ENCODE measurements around the gene KCNMA1. TPM values are rescaled to one million over a fixed set of nuclear protein-coding genes. Genes with fewer than 3 reads are reported as not detected.

KCNMA1 gene
- total and polyA plus RNA-seq, 10 of the 15 experiments (the other 5 are each of a cell fraction or from before 2014, with no cell fraction given): 8.5 to 77.0 (median 21.3) TPM

DNA sequence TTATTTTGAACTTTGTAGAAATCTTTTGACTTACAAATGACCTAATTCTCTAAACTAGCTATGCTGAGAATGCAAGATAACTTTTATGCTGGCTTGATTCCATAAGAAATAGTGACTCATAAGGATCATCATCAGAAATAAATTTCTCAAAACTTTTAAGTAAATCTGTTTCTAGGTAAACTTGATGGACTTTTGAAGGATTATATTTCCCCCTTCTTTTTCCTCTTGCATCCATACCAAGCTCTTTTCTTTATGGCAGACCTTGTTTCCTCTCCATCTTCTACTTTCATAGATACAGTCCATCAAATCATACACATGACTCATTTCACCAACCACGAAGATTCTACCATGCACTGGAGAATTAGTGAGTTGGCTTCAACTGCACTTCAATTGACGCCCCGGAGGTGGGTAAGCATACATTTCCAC lies 336.3 kb downstream of the KCNMA1 start (continued):
- TF ChIP-seq, protein P1, sequence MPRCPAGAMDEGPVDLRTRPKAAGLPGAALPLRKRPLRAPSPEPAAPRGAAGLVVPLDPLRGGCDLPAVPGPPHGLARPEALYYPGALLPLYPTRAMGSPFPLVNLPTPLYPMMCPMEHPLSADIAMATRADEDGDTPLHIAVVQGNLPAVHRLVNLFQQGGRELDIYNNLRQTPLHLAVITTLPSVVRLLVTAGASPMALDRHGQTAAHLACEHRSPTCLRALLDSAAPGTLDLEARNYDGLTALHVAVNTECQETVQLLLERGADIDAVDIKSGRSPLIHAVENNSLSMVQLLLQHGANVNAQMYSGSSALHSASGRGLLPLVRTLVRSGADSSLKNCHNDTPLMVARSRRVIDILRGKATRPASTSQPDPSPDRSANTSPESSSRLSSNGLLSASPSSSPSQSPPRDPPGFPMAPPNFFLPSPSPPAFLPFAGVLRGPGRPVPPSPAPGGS (IDR thresholded peaks at IDR 0.05; ENCODE audit: borderline replicate concordance, insufficient read depth, low read depth, low read length, poor library complexity, severe bottlenecking): no peak
- TF ChIP-seq, protein P2, sequence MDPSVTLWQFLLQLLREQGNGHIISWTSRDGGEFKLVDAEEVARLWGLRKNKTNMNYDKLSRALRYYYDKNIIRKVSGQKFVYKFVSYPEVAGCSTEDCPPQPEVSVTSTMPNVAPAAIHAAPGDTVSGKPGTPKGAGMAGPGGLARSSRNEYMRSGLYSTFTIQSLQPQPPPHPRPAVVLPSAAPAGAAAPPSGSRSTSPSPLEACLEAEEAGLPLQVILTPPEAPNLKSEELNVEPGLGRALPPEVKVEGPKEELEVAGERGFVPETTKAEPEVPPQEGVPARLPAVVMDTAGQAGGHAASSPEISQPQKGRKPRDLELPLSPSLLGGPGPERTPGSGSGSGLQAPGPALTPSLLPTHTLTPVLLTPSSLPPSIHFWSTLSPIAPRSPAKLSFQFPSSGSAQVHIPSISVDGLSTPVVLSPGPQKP (IDR thresholded peaks at IDR 0.05; ENCODE audit: low read depth, low read length): no peak
- no peak for TF ChIP-seq JUNB (IDR thresholded peaks at IDR 0.05)

DNA sequence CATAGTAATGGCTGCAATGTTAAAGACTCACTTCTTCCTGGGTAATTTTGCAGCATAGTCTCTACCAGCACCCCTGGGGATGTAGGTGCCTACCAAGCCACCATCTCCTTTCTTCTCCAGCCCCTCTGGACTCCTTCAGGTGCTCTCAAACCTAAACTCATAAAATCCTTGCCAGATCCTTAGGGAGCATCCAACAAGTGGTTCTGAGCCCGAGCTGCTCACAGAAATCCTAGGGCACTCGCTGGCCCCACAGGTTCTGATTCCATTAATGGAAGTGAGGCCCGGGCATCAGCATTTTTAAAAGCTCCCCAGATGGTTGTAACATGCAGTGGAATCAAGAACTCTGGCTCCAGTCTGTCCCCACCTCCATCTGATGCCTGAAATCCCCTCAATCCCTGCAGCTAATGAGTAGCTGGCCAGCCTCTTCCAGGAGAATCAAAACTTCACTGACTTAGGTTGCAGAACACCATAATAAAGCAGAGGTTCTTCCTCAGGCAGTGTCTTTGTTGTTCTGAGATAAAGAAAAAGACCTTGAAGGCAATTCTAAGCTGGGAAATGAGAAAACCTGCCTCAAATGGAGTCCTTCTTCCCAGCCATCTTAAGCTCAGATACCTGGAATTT lies 336.8 kb downstream of the KCNMA1 start:
- H3K4me3 ChIP-seq: no peak overlapping the region
- no peak for FAIRE-seq
- intact Hi-C loops (cut with micrococcal nuclease; ENCODE audit: unreplicated experiment) (no loop called here), in situ Hi-C loops (cut with MboI) (no loop called here)
- no peaks in the 10 kb centered on the region for H3K27me3 ChIP-seq (replicated peaks in 1 of 2; ENCODE audit: control insufficient read depth in 2 of 2, insufficient read depth in 2 of 2, low read length in 1 of 2)
- no peak for DNase-seq (ENCODE audit: low read depth, low spot score)
- ChIA-PET CTCF (interaction anchor here (1.0 kb wide), 1 partner anchor 338 kb away, joined by 4 read pairs; no protein-coding TSS in a partner anchor), SMC1A (ENCODE audit: uncharacterized antibody, unreplicated experiment) (interaction anchor here (1.0 to 1.9 kb wide), 2 partner anchors 10 to 13 kb away, joined by 4 to 6 read pairs; no protein-coding TSS in a partner anchor), RAD21 (ENCODE audit: unreplicated experiment) (interaction anchor here (1.1 kb wide), 1 partner anchor 126 kb away, joined by 3 read pairs; no protein-coding TSS in a partner anchor), POLR2A (no interaction called here)
- WGBS (ENCODE audit: insufficient coverage, insufficient replicate concordance, low lambda C conversion rate, missing lambda C conversion rate): 0% methylated on average over 3 of the region's 3 CpGs
- H3K9me3 ChIP-seq (replicated peaks; ENCODE audit: control insufficient read depth, insufficient read depth, low read length): no peaks in the 10 kb centered on the region; the same call in 2 of the 3 replicates
- no TSS peak for BruUV-seq (replicated peaks)
- H2AFZ ChIP-seq (ENCODE audit: control insufficient read depth, low read depth, low read length): no peak overlapping the region
- H3K4me2 ChIP-seq (ENCODE audit: control insufficient read depth, insufficient read depth): no peak overlapping the region
- H3K27ac ChIP-seq (ENCODE audit: control insufficient read depth, insufficient read depth): no peak overlapping the region
- H3K4me1 ChIP-seq (ENCODE audit: control insufficient read depth, insufficient read depth, low read length): no peaks in the 10 kb centered on the region
- H3K79me2 ChIP-seq (ENCODE audit: control insufficient read depth, insufficient read depth, low read length): no peaks in the 10 kb centered on the region
- no peak for ATAC-seq
- no peaks in the 10 kb centered on the region for H3K36me3 ChIP-seq (ENCODE audit: control insufficient read depth in 2 of 2, insufficient read depth in 2 of 2, low read length in 1 of 2)
- no peaks in the 10 kb centered on the region for H4K20me1 ChIP-seq (ENCODE audit: control insufficient read depth, insufficient read depth)
- H3K9ac ChIP-seq (ENCODE audit: control insufficient read depth, insufficient read depth, low read length): no peak overlapping the region
- TF ChIP-seq EP300 (IDR thresholded peaks at IDR 0.05; ENCODE audit: borderline replicate concordance in 1 of 2, control insufficient read depth in 1 of 2, low read depth in 2 of 2, low read length in 2 of 2): no peak
- no peak for TF ChIP-seq SIN3A (IDR thresholded peaks at IDR 0.05; ENCODE audit: low read depth, low read length)
- no peak for TF ChIP-seq TAF1 (IDR thresholded peaks at IDR 0.05; ENCODE audit: borderline replicate concordance, low read depth, low read length)
- no peak for TF ChIP-seq CEBPB (IDR thresholded peaks at IDR 0.05; ENCODE audit: borderline replicate concordance in 1 of 2, low read depth in 2 of 2, low read length in 2 of 2)
- TF ChIP-seq SRF (IDR thresholded peaks at IDR 0.05; ENCODE audit: low read depth in 2 of 2, low read length in 2 of 2): no peak
- TF ChIP-seq, protein P3, sequence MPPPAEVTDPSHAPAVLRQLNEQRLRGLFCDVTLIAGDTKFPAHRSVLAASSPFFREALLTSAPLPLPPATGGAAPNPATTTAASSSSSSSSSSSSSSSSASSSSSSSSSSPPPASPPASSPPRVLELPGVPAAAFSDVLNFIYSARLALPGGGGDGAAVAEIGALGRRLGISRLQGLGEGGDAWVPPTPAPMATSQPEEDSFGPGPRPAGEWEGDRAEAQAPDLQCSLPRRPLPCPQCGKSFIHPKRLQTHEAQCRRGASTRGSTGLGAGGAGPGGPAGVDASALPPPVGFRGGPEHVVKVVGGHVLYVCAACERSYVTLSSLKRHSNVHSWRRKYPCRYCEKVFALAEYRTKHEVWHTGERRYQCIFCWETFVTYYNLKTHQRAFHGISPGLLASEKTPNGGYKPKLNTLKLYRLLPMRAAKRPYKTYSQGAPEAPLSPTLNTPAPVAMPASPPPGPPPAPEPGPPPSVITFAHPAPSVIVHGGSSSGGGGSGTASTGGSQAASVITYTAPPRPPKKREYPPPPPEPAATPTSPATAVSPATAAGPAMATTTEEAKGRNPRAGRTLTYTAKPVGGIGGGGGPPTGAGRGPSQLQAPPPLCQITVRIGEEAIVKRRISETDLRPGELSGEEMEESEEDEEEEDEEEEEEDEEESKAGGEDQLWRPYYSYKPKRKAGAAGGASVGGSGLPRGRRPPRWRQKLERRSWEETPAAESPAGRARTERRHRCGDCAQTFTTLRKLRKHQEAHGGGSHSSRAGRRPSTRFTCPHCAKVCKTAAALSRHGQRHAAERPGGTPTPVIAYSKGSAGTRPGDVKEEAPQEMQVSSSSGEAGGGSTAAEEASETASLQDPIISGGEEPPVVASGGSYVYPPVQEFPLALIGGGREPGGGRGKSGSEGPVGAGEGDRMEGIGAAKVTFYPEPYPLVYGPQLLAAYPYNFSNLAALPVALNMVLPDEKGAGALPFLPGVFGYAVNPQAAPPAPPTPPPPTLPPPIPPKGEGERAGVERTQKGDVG (CRISPR knock-in tag; IDR thresholded peaks at IDR 0.05): no peak
- TF ChIP-seq ZNF384 (IDR thresholded peaks at IDR 0.05; ENCODE audit: borderline replicate concordance, low read depth, low read length): no peak
- TF ChIP-seq JUNB (IDR thresholded peaks at IDR 0.05): no peak
- TF ChIP-seq, protein P4, sequence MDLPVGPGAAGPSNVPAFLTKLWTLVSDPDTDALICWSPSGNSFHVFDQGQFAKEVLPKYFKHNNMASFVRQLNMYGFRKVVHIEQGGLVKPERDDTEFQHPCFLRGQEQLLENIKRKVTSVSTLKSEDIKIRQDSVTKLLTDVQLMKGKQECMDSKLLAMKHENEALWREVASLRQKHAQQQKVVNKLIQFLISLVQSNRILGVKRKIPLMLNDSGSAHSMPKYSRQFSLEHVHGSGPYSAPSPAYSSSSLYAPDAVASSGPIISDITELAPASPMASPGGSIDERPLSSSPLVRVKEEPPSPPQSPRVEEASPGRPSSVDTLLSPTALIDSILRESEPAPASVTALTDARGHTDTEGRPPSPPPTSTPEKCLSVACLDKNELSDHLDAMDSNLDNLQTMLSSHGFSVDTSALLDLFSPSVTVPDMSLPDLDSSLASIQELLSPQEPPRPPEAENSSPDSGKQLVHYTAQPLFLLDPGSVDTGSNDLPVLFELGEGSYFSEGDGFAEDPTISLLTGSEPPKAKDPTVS (IDR thresholded peaks at IDR 0.05; ENCODE audit: low read depth, low read length): no peak
- no peak for TF ChIP-seq YBX1 (IDR thresholded peaks at IDR 0.05)
- no peak for TF ChIP-seq SREBF2 (IDR thresholded peaks at IDR 0.05; ENCODE audit: low read length)
- no peak for TF ChIP-seq POLR2AphosphoS5 (IDR thresholded peaks at IDR 0.05; ENCODE audit: low read length)
